Lower lobe of right lung (tissue), 2 donors: ENCODE data around the gene TSGA10IP. TPM values are rescaled to one million over a fixed set of nuclear protein-coding genes. Genes with fewer than 3 reads are reported as not detected.
A peak's percentile ranks its signal among the peaks of the same experiment; 100 is the strongest.

Experiments used
- ATAC-seq, 2 donors: fragments of 200-7000 bp; cut with Tn5 transposase; one replicate each; pipeline ENCODE4 v1.9.1; 2020 to 2022; ENCODE audit warnings: mild to moderate bottlenecking in 2 of 2, moderate library complexity in 2 of 2
- DNase-seq: peaks from one replicate; pipeline ENCODE4 v3.0.0-alpha.2; 2020
- H3K27ac ChIP-seq: fragments of 200-600 bp; one replicate; pipeline ENCODE4 v1.8.0; 2022
- H3K27me3 ChIP-seq: fragments of 200-600 bp; one replicate; pipeline ENCODE4 v1.8.0; 2022; ENCODE audit warnings: low read depth
- H3K36me3 ChIP-seq: fragments of 200-600 bp; one replicate; pipeline ENCODE4 v1.8.0; 2022; ENCODE audit warnings: mild to moderate bottlenecking
- H3K4me1 ChIP-seq: fragments of 200-600 bp; one replicate; pipeline ENCODE4 v1.8.0; 2022
- H3K4me3 ChIP-seq: fragments of 200-600 bp; one replicate; pipeline ENCODE4 v1.8.0; 2022; ENCODE audit warnings: mild to moderate bottlenecking
- H3K9me3 ChIP-seq: fragments of 200-600 bp; one replicate; pipeline ENCODE4 v1.8.0; 2022
- intact Hi-C: fragments of 100-400 bp; cut with DNase I; formaldehyde crosslinking; loops from one replicate; pipeline ENCODE4 v1.11.0; 2022
- total RNA-seq: library from RNA; stranded (reverse); fragmentation: NEBNext Ultra II Directional; extraction: Animal tissue kit (Norgen Biotek cat#: 25700); gene quantifications from one replicate; pipeline ENCODE4 v1.2.1, GENCODE V29; 2021
- TF ChIP-seq, protein P1 (sequence below): fragments of 200-600 bp; IDR thresholded peaks from one replicate; pipeline ENCODE4 v1.8.0; 2022; ENCODE audit warnings: antibody characterized with exemption, mild to moderate bottlenecking
- donor health status: DM: no; HTN: yes; CAD: no; lungs with severe emphysema.

Gene TSGA10IP
- total RNA-seq, 1 donor from 2014 or later = not detected

DNA sequence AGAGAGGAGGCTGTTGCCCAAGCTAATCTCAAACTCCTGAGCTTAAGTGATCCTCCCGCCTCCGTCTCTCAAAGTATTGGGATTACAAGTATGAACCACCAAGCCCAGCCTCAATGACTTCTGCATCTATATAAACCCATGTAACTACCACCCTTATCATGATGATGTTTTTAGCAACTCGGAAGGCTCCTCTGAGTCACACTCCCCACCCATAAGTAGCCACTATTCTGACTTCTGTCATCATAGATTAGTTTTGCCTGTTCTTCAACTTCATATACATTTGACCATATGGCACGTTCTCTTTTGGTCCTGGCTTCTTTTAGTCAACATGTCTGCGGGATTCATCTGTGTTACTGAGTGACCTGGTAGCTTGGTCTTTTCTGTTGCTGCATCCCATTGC is 38.7 kb upstream of the TSGA10IP start:
- H3K27me3 ChIP-seq = peaks cover 4% of the 10 kb centered on the region
- no peaks in the 10 kb centered on the region for H3K36me3 ChIP-seq
- H3K27ac ChIP-seq = no peak overlapping the region
- H3K4me3 ChIP-seq = no peak overlapping the region
- H3K4me1 ChIP-seq = peaks cover 6% of the 10 kb centered on the region
- TF ChIP-seq, protein P1, sequence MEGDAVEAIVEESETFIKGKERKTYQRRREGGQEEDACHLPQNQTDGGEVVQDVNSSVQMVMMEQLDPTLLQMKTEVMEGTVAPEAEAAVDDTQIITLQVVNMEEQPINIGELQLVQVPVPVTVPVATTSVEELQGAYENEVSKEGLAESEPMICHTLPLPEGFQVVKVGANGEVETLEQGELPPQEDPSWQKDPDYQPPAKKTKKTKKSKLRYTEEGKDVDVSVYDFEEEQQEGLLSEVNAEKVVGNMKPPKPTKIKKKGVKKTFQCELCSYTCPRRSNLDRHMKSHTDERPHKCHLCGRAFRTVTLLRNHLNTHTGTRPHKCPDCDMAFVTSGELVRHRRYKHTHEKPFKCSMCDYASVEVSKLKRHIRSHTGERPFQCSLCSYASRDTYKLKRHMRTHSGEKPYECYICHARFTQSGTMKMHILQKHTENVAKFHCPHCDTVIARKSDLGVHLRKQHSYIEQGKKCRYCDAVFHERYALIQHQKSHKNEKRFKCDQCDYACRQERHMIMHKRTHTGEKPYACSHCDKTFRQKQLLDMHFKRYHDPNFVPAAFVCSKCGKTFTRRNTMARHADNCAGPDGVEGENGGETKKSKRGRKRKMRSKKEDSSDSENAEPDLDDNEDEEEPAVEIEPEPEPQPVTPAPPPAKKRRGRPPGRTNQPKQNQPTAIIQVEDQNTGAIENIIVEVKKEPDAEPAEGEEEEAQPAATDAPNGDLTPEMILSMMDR = no peak
- intact Hi-C loops = no loop called here
- DNase-seq (no peak), ATAC-seq (no peak)
- H3K9me3 ChIP-seq = no peaks in the 10 kb centered on the region

DNA sequence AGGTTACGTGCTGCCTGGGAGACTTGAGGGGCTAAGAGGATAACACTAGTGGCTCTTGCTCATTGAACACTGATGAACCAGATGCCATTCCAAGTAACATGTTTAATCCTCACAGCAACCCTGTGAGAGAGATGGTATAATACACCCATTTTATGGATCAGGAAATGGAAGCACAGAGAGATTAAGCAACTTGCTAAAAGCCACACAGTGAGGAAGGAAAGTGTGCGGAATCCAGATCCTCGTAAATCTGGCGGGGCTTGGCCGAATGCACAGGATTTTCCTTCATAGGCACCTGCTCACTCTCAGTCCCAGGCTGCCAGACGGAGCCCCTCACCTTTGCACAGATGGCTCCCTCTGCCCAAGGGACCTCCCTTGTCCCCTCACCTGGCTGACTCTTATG is 37.4 kb upstream of the TSGA10IP start:
- no peak overlapping the region for H3K27ac ChIP-seq
- peaks cover 4% of the 10 kb centered on the region for H3K27me3 ChIP-seq
- H3K9me3 ChIP-seq = no peaks in the 10 kb centered on the region
- peaks cover 13% of the 10 kb centered on the region for H3K4me1 ChIP-seq
- TF ChIP-seq, protein P1 = no peak
- ATAC-seq = no peak
- H3K4me3 ChIP-seq = no peak overlapping the region
- no peaks in the 10 kb centered on the region for H3K36me3 ChIP-seq
- intact Hi-C loops = no loop called here
- DNase-seq = no peak

DNA sequence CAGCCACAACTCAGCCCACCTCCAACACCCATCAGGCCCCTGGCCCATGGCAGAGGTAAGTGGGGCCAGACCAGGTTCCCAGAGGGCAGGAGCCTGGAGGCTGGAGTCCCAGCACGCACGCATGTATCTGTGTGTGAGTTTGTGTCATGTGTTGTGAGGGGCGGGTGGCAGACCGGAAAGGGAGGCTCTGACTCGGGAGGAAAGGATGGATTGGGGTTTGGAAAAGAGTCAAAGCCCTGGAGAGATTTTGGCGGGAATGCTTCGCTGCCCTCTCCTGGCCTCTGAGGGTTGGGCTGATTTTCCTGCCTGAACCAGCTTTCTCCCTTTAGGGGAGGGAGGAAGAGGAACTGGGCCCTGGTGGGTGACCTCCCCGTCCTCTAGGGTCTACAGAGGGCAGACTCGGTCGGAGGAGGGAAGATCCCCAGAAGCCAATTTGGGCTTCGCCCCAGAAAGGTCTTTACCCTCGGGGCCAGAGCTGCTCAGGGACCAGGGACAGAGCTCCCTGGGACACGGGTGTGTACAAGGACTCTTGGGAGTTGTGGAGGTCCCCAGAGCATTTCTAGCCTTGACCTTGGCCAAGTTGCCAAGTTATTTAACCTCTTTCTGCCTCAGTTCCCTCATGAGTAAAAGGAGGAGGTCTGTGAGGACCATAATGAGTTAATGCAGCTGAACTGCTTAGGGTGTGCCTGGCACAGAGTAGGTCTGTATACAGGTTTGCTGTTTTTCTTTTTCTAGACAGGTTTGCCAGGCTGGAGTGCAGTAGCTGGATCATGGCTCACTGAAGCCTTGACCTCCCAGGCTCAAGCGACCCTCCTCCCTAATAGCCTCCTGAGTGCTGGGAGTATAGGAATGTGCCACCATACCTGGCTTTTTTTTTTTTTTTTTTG is 33.4 kb upstream of the TSGA10IP start:
- peak overlapping the region; percentile 46 for H3K27ac ChIP-seq
- intact Hi-C loops = no loop called here
- peaks cover 4% of the 10 kb centered on the region for H3K27me3 ChIP-seq
- ATAC-seq = peak; percentile 23 to 25
- H3K4me1 ChIP-seq = peaks cover 38% of the 10 kb centered on the region
- peak overlapping the region; percentile 8 for H3K4me3 ChIP-seq
- TF ChIP-seq, protein P1 = peak; percentile 42
- no peaks in the 10 kb centered on the region for H3K36me3 ChIP-seq
- DNase-seq = no peak
- H3K9me3 ChIP-seq = no peaks in the 10 kb centered on the region

DNA sequence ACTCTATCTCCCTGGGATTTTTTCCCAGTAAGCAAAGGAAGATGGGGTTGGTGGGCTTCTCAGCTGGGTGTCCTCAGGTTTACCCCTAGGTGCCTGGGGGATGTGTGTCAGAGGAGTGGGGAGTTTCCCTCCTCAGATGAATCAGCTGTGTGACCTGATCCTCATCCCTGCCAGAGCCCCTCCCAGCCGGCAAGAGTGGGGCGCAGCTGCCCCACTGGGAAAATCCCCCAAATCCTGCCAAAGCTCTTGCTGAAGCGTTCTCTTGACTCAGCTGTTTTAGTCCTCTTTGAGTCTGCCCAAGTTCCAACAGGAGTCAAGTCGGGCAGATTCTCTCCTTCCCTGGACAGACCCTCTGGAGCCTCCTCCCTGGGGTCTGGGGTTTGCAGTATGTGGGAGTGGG is 32.4 kb upstream of the TSGA10IP start:
- ATAC-seq (no peak), DNase-seq (no peak)
- Histone ChIP-seq H3K9me3 (no peaks in the 10 kb centered on the region), H3K4me3 (no peak overlapping the region), H3K27me3 (no peaks in the 10 kb centered on the region), H3K27ac (no peak overlapping the region), H3K4me1 (peaks cover 47% of the 10 kb centered on the region), H3K36me3 (no peaks in the 10 kb centered on the region)
- intact Hi-C loops = no loop called here
- TF ChIP-seq, protein P1 = no peak

DNA sequence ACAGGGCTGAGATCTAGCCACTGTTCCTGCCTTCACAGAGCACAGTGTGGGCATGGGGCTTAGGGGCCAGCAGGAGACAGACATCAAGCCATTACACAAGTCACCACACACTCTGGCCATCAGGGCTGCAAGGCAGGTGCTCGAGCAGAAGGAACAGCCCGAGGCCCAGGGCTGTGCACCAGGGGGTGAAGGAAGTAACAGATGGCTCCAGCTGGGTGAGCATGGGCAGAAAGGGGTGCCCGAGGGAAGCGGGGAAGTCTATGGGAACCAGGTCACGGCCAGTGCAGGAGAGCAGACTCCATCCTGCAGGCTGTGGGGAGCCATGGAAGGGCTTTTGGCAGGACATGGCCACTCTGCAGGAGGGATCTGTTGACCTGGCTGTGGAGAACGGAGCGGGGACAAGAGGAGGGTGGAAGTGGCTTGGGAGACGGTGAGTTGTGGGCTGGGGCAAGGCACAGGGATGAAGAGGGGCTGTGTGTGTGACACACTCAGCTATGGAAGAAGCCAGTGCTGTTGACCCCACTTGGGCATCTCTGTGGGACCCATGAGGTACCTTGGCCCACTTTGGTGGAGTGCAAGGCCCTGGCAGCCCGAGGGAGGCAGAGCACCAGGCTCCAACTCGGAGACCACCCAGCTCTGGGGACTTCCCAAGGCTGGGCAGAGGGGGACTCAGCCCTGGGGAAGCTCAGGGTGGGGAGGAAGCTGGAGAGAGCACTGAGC is 30.0 kb upstream of the TSGA10IP start:
- Histone ChIP-seq H3K4me1 (peaks cover 54% of the 10 kb centered on the region), H3K4me3 (no peak overlapping the region), H3K27me3 (no peaks in the 10 kb centered on the region), H3K27ac (peak overlapping the region; percentile 67), H3K36me3 (no peaks in the 10 kb centered on the region), H3K9me3 (no peaks in the 10 kb centered on the region)
- TF ChIP-seq, protein P1 = no peak
- intact Hi-C loops = no loop called here
- ATAC-seq (no peak), DNase-seq (no peak)
